Activated CD8-positive, alpha-beta T cell treated with anti-CD3 and anti-CD28 coated beads for 36 hours (primary cell): ENCODE measurements around the gene SDHB. TPM values are rescaled to one million over a fixed set of nuclear protein-coding genes. Genes with fewer than 3 reads are reported as not detected.

Experiments
- ATAC-seq: fragments of 200-7000 bp; cut with Tn5 transposase; one replicate; pipeline ENCODE4 v1.10.0; 2021; ENCODE audit warnings: mild to moderate bottlenecking, moderate library complexity
- CTCF ChIA-PET: fragments of 350-600 bp; sonication (Branson Sonifier 250); formaldehyde crosslinking; loops from one replicate; lab custom pipeline; 2021; ENCODE audit warnings: antibody characterized with exemption; lab: Charles Lee
- POLR2A ChIA-PET: fragments of 350-600 bp; sonication (Branson Sonifier 250); formaldehyde crosslinking; loops from one replicate; lab custom pipeline; 2021; ENCODE audit warnings: antibody characterized with exemption; lab: Charles Lee
- DNase-seq: peaks from one replicate; pipeline ENCODE4 v3.0.0-alpha.2; 2020
- H3K27ac Mint-ChIP-seq: one replicate; pipeline ENCODE4 v1.8.0; 2021; ENCODE audit warnings: mild to moderate bottlenecking, mixed read lengths
- H3K27me3 Mint-ChIP-seq: one replicate; pipeline ENCODE4 v1.8.0; 2021; ENCODE audit warnings: mixed read lengths
- H3K36me3 Mint-ChIP-seq: one replicate; pipeline ENCODE4 v1.8.0; 2021; ENCODE audit warnings: low read depth, mixed read lengths
- H3K4me1 Mint-ChIP-seq: one replicate; pipeline ENCODE4 v1.8.0; 2021; ENCODE audit warnings: low read depth, mixed read lengths
- H3K4me3 Mint-ChIP-seq: one replicate; pipeline ENCODE4 v1.8.0; 2021; ENCODE audit warnings: mild to moderate bottlenecking, moderate library complexity, mixed read lengths
- H3K9me3 Mint-ChIP-seq: one replicate; pipeline ENCODE4 v1.8.0; 2021; ENCODE audit warnings: mixed read lengths
- intact Hi-C: fragments of 100-400 bp; cut with micrococcal nuclease; formaldehyde crosslinking; loops from one replicate; pipeline ENCODE4 v1.10.0; 2022
- total RNA-seq, 2 experiments: library from RNA; stranded (reverse); gene quantifications; one replicate each; pipeline ENCODE4 v1.2.3, GENCODE V29; 2021
- TF ChIP-seq, protein P1 (sequence below): fragments of 200-600 bp; IDR thresholded peaks from one replicate; pipeline ENCODE4 v1.8.0; 2022; ENCODE audit warnings: antibody characterized with exemption, mild to moderate bottlenecking

The SDHB gene
- total RNA-seq, 2 experiments from 2014 or later: 135 to 148 TPM

- H3K4me3 Mint-ChIP-seq: no peak overlapping the region
- intact Hi-C loops: no loop called here
- H3K9me3 Mint-ChIP-seq: no peaks in the 10 kb centered on the region
- POLR2A ChIA-PET: no interaction called here
- DNase-seq: no peak
- TF ChIP-seq, protein P1, sequence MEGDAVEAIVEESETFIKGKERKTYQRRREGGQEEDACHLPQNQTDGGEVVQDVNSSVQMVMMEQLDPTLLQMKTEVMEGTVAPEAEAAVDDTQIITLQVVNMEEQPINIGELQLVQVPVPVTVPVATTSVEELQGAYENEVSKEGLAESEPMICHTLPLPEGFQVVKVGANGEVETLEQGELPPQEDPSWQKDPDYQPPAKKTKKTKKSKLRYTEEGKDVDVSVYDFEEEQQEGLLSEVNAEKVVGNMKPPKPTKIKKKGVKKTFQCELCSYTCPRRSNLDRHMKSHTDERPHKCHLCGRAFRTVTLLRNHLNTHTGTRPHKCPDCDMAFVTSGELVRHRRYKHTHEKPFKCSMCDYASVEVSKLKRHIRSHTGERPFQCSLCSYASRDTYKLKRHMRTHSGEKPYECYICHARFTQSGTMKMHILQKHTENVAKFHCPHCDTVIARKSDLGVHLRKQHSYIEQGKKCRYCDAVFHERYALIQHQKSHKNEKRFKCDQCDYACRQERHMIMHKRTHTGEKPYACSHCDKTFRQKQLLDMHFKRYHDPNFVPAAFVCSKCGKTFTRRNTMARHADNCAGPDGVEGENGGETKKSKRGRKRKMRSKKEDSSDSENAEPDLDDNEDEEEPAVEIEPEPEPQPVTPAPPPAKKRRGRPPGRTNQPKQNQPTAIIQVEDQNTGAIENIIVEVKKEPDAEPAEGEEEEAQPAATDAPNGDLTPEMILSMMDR: no peak
- no peak overlapping the region for H3K27ac Mint-ChIP-seq
- no peaks in the 10 kb centered on the region for H3K27me3 Mint-ChIP-seq
- no peaks in the 10 kb centered on the region for H3K36me3 Mint-ChIP-seq
- no peaks in the 10 kb centered on the region for H3K4me1 Mint-ChIP-seq
- no peak for ATAC-seq
- CTCF ChIA-PET: no interaction called here
Measured at GRCh38 chr1:17084787-17085186, 31.0 kb upstream of the SDHB start.

DNA sequence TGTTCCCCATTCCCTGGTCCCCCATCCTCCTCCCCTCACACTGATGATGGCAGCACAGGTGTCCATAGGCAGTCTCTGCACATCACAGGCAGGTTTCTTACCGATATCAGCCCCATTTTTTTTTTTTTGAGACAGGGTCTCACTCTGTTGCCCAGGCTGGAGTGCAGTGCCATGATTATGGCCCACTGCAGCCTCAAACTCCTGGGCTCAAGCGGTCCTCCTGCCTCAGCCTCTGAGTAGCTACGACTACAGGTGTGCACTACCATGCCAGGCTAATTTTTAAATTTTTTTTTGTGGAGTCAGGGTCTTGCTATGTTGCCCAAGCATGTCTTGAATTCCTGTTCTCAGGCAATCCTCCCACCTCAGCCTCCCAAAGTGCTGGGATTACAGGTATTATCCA, 28.9 kb upstream of the SDHB start:
- intact Hi-C loops: no loop called here
- POLR2A ChIA-PET: no interaction called here
- CTCF ChIA-PET: no interaction called here
- DNase-seq (no peak), ATAC-seq (no peak)
- no peak overlapping the region for H3K27ac Mint-ChIP-seq
- H3K4me1 Mint-ChIP-seq: no peaks in the 10 kb centered on the region
- H3K36me3 Mint-ChIP-seq: no peaks in the 10 kb centered on the region
- no peaks in the 10 kb centered on the region for H3K9me3 Mint-ChIP-seq
- no peaks in the 10 kb centered on the region for H3K27me3 Mint-ChIP-seq
- H3K4me3 Mint-ChIP-seq: no peak overlapping the region
- TF ChIP-seq, protein P1: no peak

DNA sequence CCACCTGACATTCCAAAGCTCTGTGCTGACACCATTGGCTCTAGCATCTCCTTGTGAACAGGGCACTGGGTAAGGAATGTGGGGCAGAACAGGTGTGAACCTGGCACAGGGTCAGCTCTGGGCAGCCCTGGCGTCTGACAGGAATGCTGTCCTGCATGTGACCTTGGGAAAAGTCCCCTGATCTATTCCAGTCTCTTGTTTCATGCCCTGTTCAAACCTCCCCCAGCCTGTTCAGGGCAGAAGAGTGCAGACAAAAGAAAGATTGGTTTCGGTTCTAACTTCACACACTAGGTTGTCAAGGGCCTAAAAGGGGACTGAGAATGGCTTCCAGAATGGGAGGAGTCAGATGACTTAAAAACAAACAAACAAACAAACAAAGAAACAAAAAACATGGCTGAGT, 27.6 kb upstream of the SDHB start:
- no peaks in the 10 kb centered on the region for H3K36me3 Mint-ChIP-seq
- no peak for DNase-seq
- ChIA-PET CTCF (no interaction called here), POLR2A (no interaction called here)
- H3K4me3 Mint-ChIP-seq: no peak overlapping the region
- TF ChIP-seq, protein P1: no peak
- intact Hi-C loops: no loop called here
- H3K4me1 Mint-ChIP-seq: no peaks in the 10 kb centered on the region
- H3K9me3 Mint-ChIP-seq: no peaks in the 10 kb centered on the region
- H3K27me3 Mint-ChIP-seq: no peaks in the 10 kb centered on the region
- no peak for ATAC-seq
- H3K27ac Mint-ChIP-seq: no peak overlapping the region

- Mint-ChIP-seq H3K27me3 (no peaks in the 10 kb centered on the region), H3K36me3 (no peaks in the 10 kb centered on the region), H3K9me3 (no peaks in the 10 kb centered on the region), H3K4me1 (no peaks in the 10 kb centered on the region), H3K4me3 (no peak overlapping the region), H3K27ac (no peak overlapping the region)
- no peak for ATAC-seq
- POLR2A ChIA-PET: no interaction called here
- CTCF ChIA-PET: no interaction called here
- TF ChIP-seq, protein P1: no peak
- intact Hi-C loops: no loop called here
- DNase-seq: no peak
Measured at GRCh38 chr1:17080880-17081279, 27.0 kb upstream of the SDHB start.

DNA sequence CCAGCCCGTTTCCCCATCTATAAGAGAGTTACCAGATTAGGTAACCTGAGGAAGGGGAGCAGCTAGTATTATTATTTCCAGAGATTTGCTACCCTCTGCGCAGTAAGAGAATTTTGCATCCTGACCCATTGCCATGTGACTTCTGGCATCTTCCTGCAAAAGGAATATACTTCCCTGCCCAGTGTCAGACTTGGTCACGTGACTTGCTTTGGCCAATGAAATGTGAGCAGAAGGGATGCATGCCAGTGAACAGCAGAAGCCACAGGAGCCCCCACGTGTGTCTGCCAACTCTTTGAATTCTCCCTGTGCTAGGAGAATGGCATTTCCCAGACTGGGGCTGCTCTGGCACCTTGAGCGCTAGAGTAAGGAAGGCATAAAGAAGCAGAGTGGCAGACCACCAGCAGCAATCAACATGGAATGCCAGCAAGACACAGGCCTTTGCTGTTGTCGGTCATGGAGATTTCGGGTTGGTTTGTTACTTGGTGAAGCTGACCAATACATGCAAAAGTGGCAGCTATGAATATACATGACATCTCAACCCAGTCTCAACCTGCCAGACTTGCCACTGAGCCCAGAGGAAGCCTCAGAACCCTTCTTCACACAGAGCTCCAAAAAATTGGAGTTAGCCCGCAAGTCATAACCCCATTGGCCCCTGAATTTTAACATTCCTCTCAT, 26.4 kb upstream of the SDHB start:
- intact Hi-C loops: no loop called here
- Mint-ChIP-seq H3K36me3 (no peaks in the 10 kb centered on the region), H3K4me1 (no peaks in the 10 kb centered on the region), H3K27ac (no peak overlapping the region), H3K9me3 (peaks cover 3% of the 10 kb centered on the region), H3K27me3 (no peaks in the 10 kb centered on the region), H3K4me3 (no peak overlapping the region)
- ChIA-PET CTCF (no interaction called here), POLR2A (no interaction called here)
- TF ChIP-seq, protein P1: no peak
- no peak for ATAC-seq
- DNase-seq: no peak
